ENCODE measurements around the gene SYT15.

- TF ChIP-seq CTCF (conservative IDR thresholded peaks at IDR 0.05; ENCODE audit: low read length) (no peak), EZH2phosphoT487 (IDR thresholded peaks at IDR 0.05; ENCODE audit: borderline replicate concordance) (no peak)
These were observed 28.7 kb upstream of the SYT15 start for GRCh38 chr10:46550076-46550790.
